Cardiac muscle cell (in vitro differentiated cells and primary cell): ENCODE measurements around the gene BTC. TPM values are rescaled to one million over a fixed set of nuclear protein-coding genes. Genes with fewer than 3 reads are reported as not detected.

Source experiments
- DNase-seq, 2 donors: peaks; one replicate each; pipeline versions ENCODE4 v3.0.0 to v3.0.0-alpha.2; 2010 to 2017; ENCODE audit warnings: low read depth in 1 of 2, low spot score in 1 of 2
- H3K27ac ChIP-seq: fragments of 200-600 bp; sonication (generic); 2 replicates; pipeline ENCODE4 v1.5.1; 2016
- H3K27me3 ChIP-seq: fragments of 200-600 bp; sonication (generic); 2 replicates; pipeline ENCODE4 v1.6.0; 2016; ENCODE audit warnings: control low read depth
- H3K36me3 ChIP-seq: fragments of 200-600 bp; sonication (generic); 2 replicates; pipeline ENCODE4 v1.5.1; 2016; ENCODE audit warnings: control low read depth
- H3K4me1 ChIP-seq: fragments of 200-600 bp; sonication (generic); 2 replicates; pipeline ENCODE4 v1.8.1; 2017; ENCODE audit warnings: low read depth, mild to moderate bottlenecking, mixed run types
- H3K4me3 ChIP-seq: fragments of 200-600 bp; sonication (generic); 2 replicates; pipeline ENCODE4 v1.5.1; 2016; ENCODE audit warnings: mild to moderate bottlenecking
- H3K9me3 ChIP-seq: fragments of 200-600 bp; sonication (generic); 2 replicates; pipeline ENCODE4 v1.5.1; 2017; ENCODE audit warnings: low read depth, mild to moderate bottlenecking, control low read depth
- polyA plus RNA-seq: library from polyadenylated mRNA; unstranded; fragments of >200 nt; fragmentation: Nextera tagmentation; extraction: Ambion mirVana; gene quantifications from 2 replicates; pipeline ENCODE4 v1.2.1, GENCODE V29; 2016
- total RNA-seq: library from RNA; depleted of rRNA; stranded (reverse); fragments of >200 nt; gene quantifications from 2 replicates; pipeline ENCODE4 v1.2.3, GENCODE V29; 2016
- TF ChIP-seq, protein P1 (sequence below): IDR thresholded peaks from 2 replicates; pipeline ENCODE4 v1.5.1; 2012; ENCODE audit warnings: low read depth, mild to moderate bottlenecking, low read length

Gene BTC
- total and polyA plus RNA-seq, 2 experiments from 2014 or later, result not detected

DNA sequence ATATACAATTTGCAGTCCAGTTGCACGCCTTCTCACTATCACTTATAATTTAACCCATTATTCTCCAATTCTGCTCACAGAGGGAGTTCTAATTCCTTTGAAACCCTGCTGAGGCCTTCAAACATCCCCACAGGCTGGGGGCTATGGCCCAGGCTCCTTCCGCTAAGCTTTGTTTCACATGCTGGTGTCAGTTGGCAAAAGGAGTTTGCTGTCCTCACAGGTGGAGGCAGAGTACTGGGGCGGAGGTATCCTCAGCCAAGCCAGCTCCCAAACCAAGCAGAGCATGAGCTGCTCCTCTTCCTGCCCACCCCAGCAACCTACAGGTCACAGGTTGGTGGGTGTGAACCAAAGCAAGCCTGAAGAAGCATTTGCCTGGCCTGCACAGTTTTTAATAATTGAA, 21.5 kb downstream of the BTC start:
- H3K4me1 ChIP-seq, result no peaks in the 10 kb centered on the region
- TF ChIP-seq, protein P1, sequence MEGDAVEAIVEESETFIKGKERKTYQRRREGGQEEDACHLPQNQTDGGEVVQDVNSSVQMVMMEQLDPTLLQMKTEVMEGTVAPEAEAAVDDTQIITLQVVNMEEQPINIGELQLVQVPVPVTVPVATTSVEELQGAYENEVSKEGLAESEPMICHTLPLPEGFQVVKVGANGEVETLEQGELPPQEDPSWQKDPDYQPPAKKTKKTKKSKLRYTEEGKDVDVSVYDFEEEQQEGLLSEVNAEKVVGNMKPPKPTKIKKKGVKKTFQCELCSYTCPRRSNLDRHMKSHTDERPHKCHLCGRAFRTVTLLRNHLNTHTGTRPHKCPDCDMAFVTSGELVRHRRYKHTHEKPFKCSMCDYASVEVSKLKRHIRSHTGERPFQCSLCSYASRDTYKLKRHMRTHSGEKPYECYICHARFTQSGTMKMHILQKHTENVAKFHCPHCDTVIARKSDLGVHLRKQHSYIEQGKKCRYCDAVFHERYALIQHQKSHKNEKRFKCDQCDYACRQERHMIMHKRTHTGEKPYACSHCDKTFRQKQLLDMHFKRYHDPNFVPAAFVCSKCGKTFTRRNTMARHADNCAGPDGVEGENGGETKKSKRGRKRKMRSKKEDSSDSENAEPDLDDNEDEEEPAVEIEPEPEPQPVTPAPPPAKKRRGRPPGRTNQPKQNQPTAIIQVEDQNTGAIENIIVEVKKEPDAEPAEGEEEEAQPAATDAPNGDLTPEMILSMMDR, result no peak
- DNase-seq, result no peak
- H3K36me3 ChIP-seq, result no peaks in the 10 kb centered on the region
- H3K4me3 ChIP-seq, result no peak overlapping the region
- no peaks in the 10 kb centered on the region for H3K9me3 ChIP-seq
- no peaks in the 10 kb centered on the region for H3K27me3 ChIP-seq
- H3K27ac ChIP-seq, result no peak overlapping the region

DNA sequence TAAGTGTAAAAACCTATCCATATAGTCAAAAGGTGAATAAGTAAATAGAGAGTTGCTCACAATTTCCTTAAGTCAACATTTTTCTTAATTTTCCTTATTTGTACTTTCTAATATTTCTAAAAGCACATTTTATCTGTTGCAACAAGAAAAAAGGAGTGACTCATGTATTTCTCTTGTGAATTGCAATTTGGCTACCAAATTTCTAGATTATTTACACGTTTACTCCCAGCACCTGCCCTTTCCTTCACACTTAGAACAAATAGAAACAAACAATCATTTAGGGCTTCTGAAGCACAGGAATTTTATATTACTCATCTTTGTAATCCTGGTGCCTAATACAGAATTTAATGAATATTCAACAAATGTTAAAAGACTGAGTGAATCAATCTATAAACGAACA, 22.2 kb downstream of the BTC start:
- H3K27me3 ChIP-seq, result no peaks in the 10 kb centered on the region

DNA sequence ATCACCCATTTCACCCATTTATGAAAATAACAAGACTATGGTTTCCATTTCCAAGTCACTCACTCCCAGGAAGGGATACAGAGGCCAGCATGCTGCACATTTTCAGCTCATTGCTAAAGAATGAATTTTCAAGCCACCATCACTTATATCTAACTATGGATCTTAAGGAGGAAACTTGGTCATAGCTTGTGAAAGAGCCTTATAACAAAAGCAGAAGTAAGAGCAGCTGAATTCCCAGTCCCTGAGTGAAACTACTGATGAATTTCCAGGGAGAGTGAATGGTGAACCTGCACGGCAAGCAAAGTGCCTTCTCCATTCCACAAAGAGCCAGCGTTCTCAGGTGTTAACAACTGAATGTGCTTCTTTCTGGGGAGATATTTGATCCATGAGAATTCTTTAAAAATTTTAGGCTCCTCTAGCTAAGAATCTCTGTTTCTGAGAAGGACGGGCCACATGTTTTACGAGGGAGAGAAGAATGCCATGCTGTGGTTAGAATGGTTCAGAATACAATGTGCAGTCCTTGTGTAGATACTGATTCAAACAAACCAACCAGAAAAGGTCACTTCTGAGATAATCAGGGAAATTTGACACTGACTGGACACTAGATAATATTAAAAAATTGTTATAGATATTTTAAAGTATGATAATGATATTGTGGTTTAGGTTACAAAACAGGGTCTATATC, 24.0 kb downstream of the BTC start:
- Histone ChIP-seq H3K4me1 (no peaks in the 10 kb centered on the region), H3K27me3 (no peaks in the 10 kb centered on the region), H3K9me3 (no peaks in the 10 kb centered on the region), H3K36me3 (no peaks in the 10 kb centered on the region), H3K4me3 (no peak overlapping the region), H3K27ac (no peak overlapping the region)
- TF ChIP-seq, protein P1, result no peak
- DNase-seq, result peak in 1 of 2 donors; percentile 8

More for the DNA sequence above, 22.2 kb downstream of the BTC start:
- no peak overlapping the region for H3K4me3 ChIP-seq
- H3K27ac ChIP-seq, result no peak overlapping the region
- TF ChIP-seq, protein P1, result no peak
- no peaks in the 10 kb centered on the region for H3K4me1 ChIP-seq
- H3K9me3 ChIP-seq, result no peaks in the 10 kb centered on the region
- DNase-seq, result no peak
- H3K36me3 ChIP-seq, result no peaks in the 10 kb centered on the region

DNA sequence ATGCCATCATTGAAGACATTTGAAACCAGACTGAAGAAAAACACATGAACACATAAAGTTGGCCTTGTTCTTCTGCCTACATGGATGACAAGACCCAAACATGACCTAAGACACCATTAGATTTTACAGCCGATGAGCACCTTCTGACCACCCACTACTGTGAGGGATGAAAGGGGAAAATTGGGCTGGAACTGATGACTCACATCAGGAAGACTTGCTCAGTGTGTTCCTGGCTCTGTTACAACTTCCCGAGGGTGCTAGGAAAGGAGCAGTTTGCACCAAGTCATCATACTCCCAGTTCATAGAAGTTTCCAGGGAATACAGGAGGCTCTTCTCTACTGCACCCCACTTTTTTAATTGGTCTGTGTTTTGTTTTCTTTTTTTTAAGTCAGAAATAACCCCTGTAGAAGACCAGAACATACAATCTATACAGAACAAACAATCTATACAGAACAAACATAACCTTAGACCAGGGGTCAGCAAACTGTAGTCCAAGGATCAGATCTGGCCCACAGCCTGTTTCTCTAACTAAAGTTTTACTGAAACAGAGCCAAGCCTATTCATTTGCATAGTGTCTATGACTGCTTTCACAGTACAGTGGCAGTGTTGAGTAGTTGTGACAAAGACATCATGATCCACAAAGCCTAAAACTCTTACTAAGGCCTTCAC, 25.3 kb downstream of the BTC start:
- TF ChIP-seq, protein P1, result no peak

DNA sequence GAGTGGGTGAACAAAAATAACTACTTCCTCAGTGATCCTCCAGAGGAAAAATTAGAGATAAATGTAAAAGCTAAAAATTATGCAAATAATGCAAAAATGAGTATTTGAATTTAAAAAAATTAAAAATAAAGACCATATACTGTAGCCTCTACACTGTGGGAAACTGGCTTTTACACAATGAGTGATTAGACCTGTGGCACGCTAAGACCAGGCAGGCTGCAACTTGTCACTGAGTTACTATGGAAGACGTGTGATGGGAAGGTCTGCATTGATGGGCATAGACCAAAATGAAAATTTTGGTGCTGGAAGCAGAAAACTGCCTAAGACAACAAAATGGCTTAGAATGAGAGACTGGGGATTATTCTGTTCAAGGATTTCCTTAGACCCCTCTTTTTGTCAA, 30.2 kb downstream of the BTC start:
- H3K4me3 ChIP-seq, result no peak overlapping the region
- H3K27me3 ChIP-seq, result no peaks in the 10 kb centered on the region
- H3K27ac ChIP-seq, result no peak overlapping the region
- no peaks in the 10 kb centered on the region for H3K9me3 ChIP-seq
- DNase-seq, result no peak
- TF ChIP-seq, protein P1, result no peak
- H3K36me3 ChIP-seq, result no peaks in the 10 kb centered on the region
- H3K4me1 ChIP-seq, result no peaks in the 10 kb centered on the region

More for the DNA sequence above, 25.3 kb downstream of the BTC start:
- Histone ChIP-seq H3K27me3 (no peaks in the 10 kb centered on the region), H3K4me3 (no peak overlapping the region), H3K4me1 (no peaks in the 10 kb centered on the region), H3K9me3 (no peaks in the 10 kb centered on the region), H3K36me3 (no peaks in the 10 kb centered on the region), H3K27ac (no peak overlapping the region)
- DNase-seq, result peak in 1 of 2 donors; percentile 78
